ENCODE results near the gene SLC13A4. TPM values are rescaled to one million over a fixed set of nuclear protein-coding genes. Genes with fewer than 3 reads are reported as not detected.
A peak's percentile ranks its signal among the peaks of the same experiment; 100 is the strongest.

The SLC13A4 gene
- total and polyA plus RNA-seq, 8 donors = 0.31 to 1.7 (median 1.6) TPM; not detected in 5

- peaks cover 0 to 9% (median 0%) of the 10 kb centered on the region in 4 donors for H3K36me3 ChIP-seq
- TF ChIP-seq POLR2A (IDR thresholded peaks at IDR 0.05) (no peak), EP300 (IDR thresholded peaks at IDR 0.05) (no peak), POLR2AphosphoS5 (IDR thresholded peaks at IDR 0.05) (no peak)
- TF ChIP-seq, protein P1, sequence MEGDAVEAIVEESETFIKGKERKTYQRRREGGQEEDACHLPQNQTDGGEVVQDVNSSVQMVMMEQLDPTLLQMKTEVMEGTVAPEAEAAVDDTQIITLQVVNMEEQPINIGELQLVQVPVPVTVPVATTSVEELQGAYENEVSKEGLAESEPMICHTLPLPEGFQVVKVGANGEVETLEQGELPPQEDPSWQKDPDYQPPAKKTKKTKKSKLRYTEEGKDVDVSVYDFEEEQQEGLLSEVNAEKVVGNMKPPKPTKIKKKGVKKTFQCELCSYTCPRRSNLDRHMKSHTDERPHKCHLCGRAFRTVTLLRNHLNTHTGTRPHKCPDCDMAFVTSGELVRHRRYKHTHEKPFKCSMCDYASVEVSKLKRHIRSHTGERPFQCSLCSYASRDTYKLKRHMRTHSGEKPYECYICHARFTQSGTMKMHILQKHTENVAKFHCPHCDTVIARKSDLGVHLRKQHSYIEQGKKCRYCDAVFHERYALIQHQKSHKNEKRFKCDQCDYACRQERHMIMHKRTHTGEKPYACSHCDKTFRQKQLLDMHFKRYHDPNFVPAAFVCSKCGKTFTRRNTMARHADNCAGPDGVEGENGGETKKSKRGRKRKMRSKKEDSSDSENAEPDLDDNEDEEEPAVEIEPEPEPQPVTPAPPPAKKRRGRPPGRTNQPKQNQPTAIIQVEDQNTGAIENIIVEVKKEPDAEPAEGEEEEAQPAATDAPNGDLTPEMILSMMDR (IDR thresholded peaks at IDR 0.05) = no peak
- no peak overlapping the region for H3K27ac ChIP-seq
- DNase-seq = no peak
- H3K27me3 ChIP-seq = no peaks in the 10 kb centered on the region
- H3K4me1 ChIP-seq = peaks cover 14 to 66% (median 38%) of the 10 kb centered on the region in 4 donors
- intact Hi-C loops (cut with DNase I; ENCODE audit: low total_unique reads) = loop anchor here (10.0 kb wide), 1 partner anchor 318 kb away; no protein-coding TSS in a partner anchor
- no peak overlapping the region for H3K4me3 ChIP-seq
- 81 to 94% (median 84%) methylated on average over 6 of the region's 6 CpGs for WGBS, 5 donors
- no peaks in the 10 kb centered on the region for H3K9me3 ChIP-seq
Measured at GRCh38 chr7:135666846-135667245, 61.1 kb downstream of the SLC13A4 start.

DNA sequence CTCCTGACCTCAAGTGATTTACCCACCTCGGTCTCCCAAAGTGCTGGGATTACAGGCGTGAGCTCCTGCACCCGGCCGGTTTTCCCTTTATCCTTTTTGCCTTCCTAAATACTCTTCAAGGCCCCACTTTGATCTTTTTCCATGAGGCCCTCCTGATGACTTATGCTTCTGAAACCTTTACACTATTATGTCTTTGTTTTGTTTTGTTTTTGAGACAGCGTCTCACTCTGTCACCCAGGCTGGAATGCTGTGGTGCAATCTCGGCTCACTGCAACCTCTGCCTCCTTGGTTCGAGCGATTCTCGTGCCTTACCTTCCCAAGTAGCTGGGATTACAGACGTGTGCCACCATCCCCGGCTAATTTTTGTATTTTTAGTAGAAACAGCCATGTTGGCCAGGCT is 61.8 kb downstream of the SLC13A4 start:
- Histone ChIP-seq H3K4me1 (peaks cover 15 to 65% (median 40%) of the 10 kb centered on the region in 4 donors), H3K4me3 (no peak overlapping the region), H3K9me3 (no peaks in the 10 kb centered on the region), H3K27me3 (no peaks in the 10 kb centered on the region), H3K27ac (no peak overlapping the region), H3K36me3 (peaks cover 0 to 9% (median 0%) of the 10 kb centered on the region in 4 donors)
- WGBS, 5 donors = 90 to 96% (median 93%) methylated on average over 11 of the region's 11 CpGs
- TF ChIP-seq, protein P1 (IDR thresholded peaks at IDR 0.05) = no peak
- TF ChIP-seq POLR2AphosphoS5 (IDR thresholded peaks at IDR 0.05) = no peak
- TF ChIP-seq EP300 (IDR thresholded peaks at IDR 0.05) = no peak
- TF ChIP-seq POLR2A (IDR thresholded peaks at IDR 0.05) = no peak
- no peak for DNase-seq
- intact Hi-C loops (cut with DNase I; ENCODE audit: low total_unique reads) = loop anchor here (10.0 kb wide), 1 partner anchor 319 kb away; no protein-coding TSS in a partner anchor

- intact Hi-C loops (cut with DNase I; ENCODE audit: low total_unique reads) = loop anchor here (10.0 kb wide), 1 partner anchor 320 kb away; no protein-coding TSS in a partner anchor
Measured at GRCh38 chr7:135665042-135665441, 62.9 kb downstream of the SLC13A4 start.

GRCh38 chr7:135664046-135664589 is 63.9 kb downstream of the SLC13A4 start:
- no peak for DNase-seq
- Histone ChIP-seq H3K36me3 (peaks cover 0 to 9% (median 0%) of the 10 kb centered on the region in 4 donors), H3K27me3 (no peaks in the 10 kb centered on the region), H3K4me1 (peaks cover 15 to 54% (median 31%) of the 10 kb centered on the region in 4 donors), H3K27ac (peak overlapping the region in 3 of 5 donors; percentile 94 to 96 (median 96)), H3K4me3 (peak overlapping the region in 1 of 4 donors; percentile 77), H3K9me3 (no peaks in the 10 kb centered on the region)
- intact Hi-C loops (cut with DNase I; ENCODE audit: low total_unique reads) = loop anchor here (10.0 kb wide), 1 partner anchor 321 kb away; no protein-coding TSS in a partner anchor
- no peak for TF ChIP-seq POLR2AphosphoS5 (IDR thresholded peaks at IDR 0.05)
- TF ChIP-seq, protein P1 (IDR thresholded peaks at IDR 0.05) = no peak
- TF ChIP-seq POLR2A (IDR thresholded peaks at IDR 0.05) = no peak
- no peak for TF ChIP-seq EP300 (IDR thresholded peaks at IDR 0.05)
- WGBS, 5 donors = 70 to 85% (median 75%) methylated on average over 3 of the region's 3 CpGs

More at GRCh38 chr7:135665042-135665441, 62.9 kb downstream of the SLC13A4 start:
- H3K4me3 ChIP-seq = no peak overlapping the region
- H3K27ac ChIP-seq = no peak overlapping the region
- no peak for DNase-seq
- H3K36me3 ChIP-seq = peaks cover 0 to 9% (median 0%) of the 10 kb centered on the region in 4 donors
- H3K27me3 ChIP-seq = no peaks in the 10 kb centered on the region
- TF ChIP-seq POLR2AphosphoS5 (IDR thresholded peaks at IDR 0.05) (no peak), POLR2A (IDR thresholded peaks at IDR 0.05) (no peak), EP300 (IDR thresholded peaks at IDR 0.05) (no peak)
- TF ChIP-seq, protein P1 (IDR thresholded peaks at IDR 0.05) = no peak
- WGBS, 5 donors = 56 to 78% (median 68%) methylated on average over 3 of the region's 3 CpGs
- H3K4me1 ChIP-seq = peaks cover 15 to 57% (median 36%) of the 10 kb centered on the region in 4 donors
- H3K9me3 ChIP-seq = no peaks in the 10 kb centered on the region
